Stimulated activated CD4-positive, alpha-beta T cell treated with anti-CD3 and anti-CD28 coated beads, Interleukin-1b, Interleukin-23, amount 100 ng/mL, for 1 hour (primary cell): ENCODE results near the gene PROX2.

ENCODE experiments used
- DNase-seq, 2 donors: peaks; one replicate each; pipeline ENCODE4 v3.0.0-alpha.2; 2020; ENCODE audit warnings: low read depth in 2 of 2

Gene PROX2

GRCh38 chr14:74875941-74876913 is at the start of gene PROX2:
PROX2 (minus strand) TSS chr14:74876145; CDS start chr14:74863834, 12,311 bp downstream.
- no peak for DNase-seq

DNA sequence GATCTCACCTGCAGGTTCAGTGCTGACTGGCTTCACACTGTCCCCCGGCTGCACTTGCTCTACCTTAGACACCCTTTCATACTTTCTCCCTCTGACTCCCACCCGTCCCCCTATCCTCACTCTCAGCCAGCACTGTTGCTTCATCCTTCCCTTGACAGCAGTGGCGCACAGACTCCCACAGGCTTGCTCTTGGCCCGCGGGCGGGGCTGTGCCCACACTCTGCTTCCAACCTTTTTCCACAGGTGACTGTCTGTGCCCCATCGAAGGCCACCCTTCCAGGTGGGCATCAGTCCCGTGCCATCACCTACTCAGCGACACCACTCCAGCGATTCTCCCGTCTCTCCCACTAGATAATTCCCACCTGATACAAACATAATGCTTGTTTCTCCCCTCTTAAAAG is 48.1 kb upstream of the PROX2 start:
- no peak for DNase-seq

DNA sequence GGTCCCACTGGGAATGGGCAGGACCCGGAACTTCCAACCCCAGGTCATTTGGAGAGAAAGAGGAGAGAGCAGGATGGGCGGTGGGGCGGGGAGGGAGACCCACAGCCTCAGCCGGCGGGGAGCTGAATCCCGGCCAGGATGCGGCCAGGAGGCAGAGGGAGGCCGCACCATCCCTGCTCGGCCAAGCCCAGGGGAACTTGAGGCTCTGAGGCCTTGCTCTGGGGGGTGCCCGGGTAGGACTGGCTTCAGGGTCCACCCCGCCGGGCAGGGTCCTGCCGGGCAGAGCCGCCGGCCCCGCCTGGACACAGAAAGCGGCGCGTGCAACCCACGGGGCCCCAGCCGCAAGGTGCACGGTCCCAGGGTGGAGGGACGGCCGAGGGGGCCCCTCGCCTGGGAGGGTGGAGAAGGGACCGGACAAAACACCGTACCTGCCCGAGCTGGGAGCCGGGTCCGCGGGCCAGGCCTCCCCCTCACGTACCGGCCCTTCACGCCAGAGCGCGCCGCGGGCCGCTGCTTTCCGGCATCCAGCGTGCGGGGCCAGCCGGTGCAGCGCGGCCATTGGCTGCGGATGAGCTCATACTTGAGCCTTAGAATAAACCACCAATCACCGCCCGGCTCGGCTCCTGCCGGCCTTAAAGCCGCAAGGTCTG is 46.9 kb upstream of the PROX2 start, which contains the start of gene RPS6KL1:
Gene RPS6KL1, minus strand, starts transcription at position 509 of the 650 bp plus-strand sequence. CDS start 1,719 bp downstream, outside the sequence.
- peak in 1 of 2 donors; percentile 46 for DNase-seq

GRCh38 chr14:74921987-74922751 is 46.2 kb upstream of the PROX2 start:
- DNase-seq, result no peak

GRCh38 chr14:74921053-74921620 is 45.2 kb upstream of the PROX2 start:
- DNase-seq, result no peak

GRCh38 chr14:74920281-74920680 is 44.3 kb upstream of the PROX2 start:
- no peak for DNase-seq

- no peak for DNase-seq
Measured at GRCh38 chr14:74919421-74920165, 43.6 kb upstream of the PROX2 start.

GRCh38 chr14:74918380-74918779 is 42.4 kb upstream of the PROX2 start:
- DNase-seq, result no peak

- no peak for DNase-seq
Measured at GRCh38 chr14:74917646-74918081, 41.7 kb upstream of the PROX2 start.

DNA sequence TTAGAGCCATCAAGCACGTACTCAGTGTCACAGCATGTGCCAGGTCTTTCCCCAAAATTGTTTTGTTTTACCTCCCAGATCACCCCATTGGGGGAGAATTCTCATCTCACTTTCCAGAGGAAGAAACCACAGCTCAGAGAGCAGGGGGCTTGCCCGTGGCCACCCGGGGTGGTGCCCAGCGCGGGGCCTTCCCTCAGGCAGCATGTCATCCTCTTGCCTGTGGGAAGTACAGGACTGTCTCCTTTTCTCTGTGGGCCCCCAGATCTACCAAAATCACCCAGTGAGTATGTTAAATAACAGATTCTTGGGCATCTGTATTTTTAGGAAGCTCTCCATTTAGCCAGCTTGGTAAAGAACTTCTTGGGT is 41.2 kb upstream of the PROX2 start:
- DNase-seq, result no peak

DNA sequence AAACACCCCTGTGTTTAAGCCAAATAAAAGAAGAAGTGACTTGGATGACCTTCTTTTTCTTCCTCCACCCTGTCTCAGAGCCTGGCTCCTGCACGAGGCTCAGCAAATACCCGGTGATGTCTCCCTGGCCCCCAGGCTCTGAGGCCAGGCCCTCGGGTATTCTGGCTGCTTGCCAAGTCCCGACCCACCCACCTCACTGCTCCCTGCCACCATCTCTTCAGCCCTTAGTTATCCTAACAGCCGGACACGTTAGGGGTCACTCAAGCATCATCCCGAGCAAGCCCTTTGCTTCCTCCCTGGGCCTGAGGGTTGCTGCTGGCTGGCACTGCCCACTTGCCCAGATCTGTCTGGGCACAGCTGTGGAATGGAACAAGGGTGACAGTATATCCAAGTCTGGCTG is 39.9 kb upstream of the PROX2 start:
- DNase-seq, result no peak

- no peak for DNase-seq
Measured at GRCh38 chr14:74915426-74915825, 39.5 kb upstream of the PROX2 start.

DNA sequence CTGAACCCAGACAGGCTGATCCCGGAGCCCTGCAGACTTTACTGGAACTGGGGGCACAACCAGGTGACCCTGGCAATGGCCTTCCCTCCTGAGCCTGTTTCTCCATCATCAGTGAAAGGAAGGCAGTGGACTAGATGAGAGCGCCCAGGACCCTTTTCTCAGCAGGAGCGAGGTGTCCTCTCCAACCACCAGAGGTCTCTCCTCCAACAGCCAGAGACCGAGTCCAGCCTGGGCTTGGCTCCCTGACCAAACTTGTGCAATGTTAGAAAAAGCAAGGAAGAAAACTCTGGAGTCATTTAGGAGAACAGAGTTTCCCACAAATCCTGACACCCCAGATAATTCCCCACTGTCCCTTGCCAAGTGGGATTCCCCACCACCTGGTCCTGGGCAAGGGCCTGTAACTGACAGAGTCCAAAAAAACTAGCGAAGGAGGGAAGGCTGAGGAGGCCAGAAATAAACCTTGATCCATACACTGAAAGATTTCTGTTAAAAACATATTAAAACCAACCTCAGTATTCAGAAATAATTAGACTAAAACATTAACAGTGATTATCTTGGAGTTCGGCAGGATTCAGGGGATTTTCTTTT is 38.1 kb upstream of the PROX2 start:
- no peak for DNase-seq

DNA sequence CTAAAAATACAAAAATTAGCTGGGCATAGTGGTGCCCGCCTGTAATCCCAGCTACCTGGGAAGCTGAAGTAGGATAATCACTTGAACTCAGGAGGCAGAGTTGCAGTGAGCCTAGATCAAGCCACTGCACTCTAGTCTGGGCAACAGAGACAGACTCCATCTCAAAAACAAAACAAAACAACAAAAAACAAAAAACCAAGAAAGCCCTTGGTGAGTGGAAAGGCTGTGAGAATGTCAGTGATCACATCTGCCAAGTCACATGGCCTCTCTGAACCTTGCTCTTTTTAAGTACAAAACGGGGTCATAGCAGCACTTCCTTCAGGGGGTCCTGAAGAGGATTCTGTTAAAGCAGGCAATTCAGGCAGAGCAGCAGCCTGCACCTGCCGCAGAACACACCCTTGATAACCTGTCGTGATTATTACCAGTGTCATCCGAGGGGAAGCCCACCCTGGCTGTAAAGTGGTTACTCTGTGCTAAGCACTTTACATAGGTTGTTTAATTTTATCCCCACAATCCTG is 37.5 kb upstream of the PROX2 start:
- no peak for DNase-seq

- no peak for DNase-seq
Measured at GRCh38 chr14:74912801-74913200, 36.9 kb upstream of the PROX2 start.

DNA sequence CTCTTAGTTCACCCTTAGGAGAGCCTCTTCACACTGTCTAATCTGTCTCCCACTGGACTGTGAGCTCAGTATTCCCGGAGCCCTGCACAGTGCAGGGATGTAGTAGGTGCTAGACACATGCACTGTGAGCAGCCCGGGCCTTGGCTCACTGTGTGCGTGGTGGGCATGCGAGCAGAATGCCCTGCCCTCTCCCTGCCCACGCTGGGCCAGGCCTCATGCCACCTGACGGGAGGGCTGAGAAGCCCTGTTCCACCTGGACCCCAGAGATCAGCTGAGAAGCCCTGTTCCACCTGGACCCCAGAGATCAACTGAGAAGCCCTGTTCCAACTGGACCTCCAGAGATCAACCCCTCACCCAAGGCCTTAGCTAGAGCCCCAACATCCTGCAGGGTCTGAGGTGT is 36.2 kb upstream of the PROX2 start:
- no peak for DNase-seq

- DNase-seq, result no peak
Measured at GRCh38 chr14:74911704-74912103, 35.8 kb upstream of the PROX2 start.

DNA sequence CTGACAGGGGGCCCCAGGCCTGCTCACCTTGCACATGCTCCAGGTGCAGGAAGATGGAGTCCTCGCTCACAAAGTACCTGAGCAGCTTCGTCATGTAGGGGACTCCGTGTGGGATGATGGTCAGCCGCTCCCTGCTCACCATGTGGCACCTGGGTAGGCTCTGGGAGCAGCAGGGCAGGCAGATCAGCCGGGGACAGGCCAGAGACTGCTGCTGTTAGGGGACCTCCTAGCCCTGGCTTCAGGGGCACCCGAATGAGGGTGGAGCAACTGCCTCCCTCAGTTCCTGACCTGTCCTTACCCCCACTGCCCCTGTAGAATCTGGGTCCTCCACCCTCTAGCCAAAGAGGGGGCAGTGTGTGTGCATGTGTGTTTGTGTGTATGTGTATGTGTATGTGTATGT is 35.3 kb upstream of the PROX2 start:
- no peak for DNase-seq

- DNase-seq, result no peak
Measured at GRCh38 chr14:74910556-74910955, 34.6 kb upstream of the PROX2 start.

- DNase-seq, result no peak
Measured at GRCh38 chr14:74909911-74910310, 34.0 kb upstream of the PROX2 start.
